HEK293 (cell line): Measurements from ENCODE around the gene ITPRIPL1.
A peak's percentile ranks its signal among the peaks of the same experiment; 100 is the strongest.

Experiments used
- CTCF ChIA-PET: fragments of 350-600 bp; formaldehyde crosslinking; extraction: SDS; loops from one replicate; lab custom pipeline; 2021; ENCODE audit warnings: antibody characterized with exemption; lab: Yijun Ruan, JAX
- POLR2A ChIA-PET: fragments of 300-600 bp; formaldehyde crosslinking; extraction: SDS; loops from one replicate; lab custom pipeline; 2020; ENCODE audit warnings: antibody characterized with exemption, inconsistent platforms; lab: Yijun Ruan, JAX
- H3K27ac ChIP-seq: fragments of 200-500 bp; sonication (Bioruptor generic); 2 replicates; pipeline ENCODE4 v1.5.1; 2014; ENCODE audit warnings: low read depth, low read length, control low read depth, inconsistent platforms; ENCODE audit errors: extremely low read depth
- H3K36me3 ChIP-seq, 2 experiments: fragments of 200-500 bp in 1 of 2; sonication (Bioruptor generic) in 1 of 2; 1 replicate in 1 of 2; 2 replicates in 1 of 2; pipeline ENCODE4 v1.5.1; 2014 to 2017; ENCODE audit warnings: inconsistent platforms in 2 of 2, low read length in 2 of 2; ENCODE audit not compliant: control insufficient read depth in 2 of 2, insufficient read depth in 1 of 2
- H3K4me1 ChIP-seq: fragments of 200-500 bp; sonication (Bioruptor generic); 2 replicates; pipeline ENCODE4 v1.5.1; 2014; ENCODE audit warnings: mild to moderate bottlenecking, low read length, inconsistent platforms; ENCODE audit not compliant: control insufficient read depth, insufficient read depth
- H3K4me3 ChIP-seq: 2 replicates; pipeline ENCODE4 v1.5.1; 2011; ENCODE audit warnings: low read depth, mild to moderate bottlenecking, control low read depth, low read length, moderate library complexity
- H3K9me3 ChIP-seq: fragments of 200-500 bp; sonication (Bioruptor generic); 2 replicates; pipeline ENCODE4 v1.5.1; 2014; ENCODE audit warnings: low read depth, low read length, inconsistent platforms; ENCODE audit not compliant: control insufficient read depth, insufficient read depth
- BCL6B ChIP-seq: fragments of 450-650 bp; formaldehyde crosslinking; IDR thresholded peaks from 2 replicates; pipeline ENCODE4 v1.5.1; 2017; ENCODE audit warnings: missing biosample characterization, missing genetic modification characterization
- CTCF ChIP-seq: fragments of 450-650 bp; formaldehyde crosslinking; IDR thresholded peaks from 2 replicates; pipeline ENCODE4 v1.5.1; 2016; ENCODE audit warnings: missing biosample characterization, missing genetic modification characterization
- KLF9 ChIP-seq: fragments of 450-650 bp; formaldehyde crosslinking; IDR thresholded peaks from 2 replicates; pipeline ENCODE4 v1.5.1; 2016; ENCODE audit warnings: missing biosample characterization, missing genetic modification characterization, low read depth
- ZBTB48 ChIP-seq: fragments of 450-650 bp; formaldehyde crosslinking; IDR thresholded peaks from 2 replicates; pipeline ENCODE4 v1.5.1; 2016; ENCODE audit warnings: missing biosample characterization, missing genetic modification characterization
- ZBTB7A ChIP-seq: fragments of 450-650 bp; formaldehyde crosslinking; IDR thresholded peaks from 2 replicates; pipeline ENCODE4 v1.5.1; 2016; ENCODE audit warnings: low read depth, missing biosample characterization, missing genetic modification characterization
- ZNF10 ChIP-seq: fragments of 450-650 bp; formaldehyde crosslinking; IDR thresholded peaks from 2 replicates; pipeline ENCODE4 v1.5.1; 2017; ENCODE audit warnings: missing biosample characterization, missing genetic modification characterization
- ZNF121 ChIP-seq: fragments of 450-650 bp; formaldehyde crosslinking; IDR thresholded peaks from 2 replicates; pipeline ENCODE4 v1.5.1; 2016; ENCODE audit warnings: missing biosample characterization, missing genetic modification characterization
- ZNF148 ChIP-seq: fragments of 450-650 bp; formaldehyde crosslinking; IDR thresholded peaks from 2 replicates; pipeline ENCODE4 v1.5.0; 2017; ENCODE audit warnings: missing biosample characterization, missing genetic modification characterization, borderline replicate concordance
- ZNF26 ChIP-seq: fragments of 450-650 bp; formaldehyde crosslinking; IDR thresholded peaks from 2 replicates; pipeline ENCODE4 v1.5.1; 2016; ENCODE audit warnings: missing biosample characterization, missing genetic modification characterization
- ZNF266 ChIP-seq: fragments of 450-650 bp; formaldehyde crosslinking; IDR thresholded peaks from 2 replicates; pipeline ENCODE4 v1.5.1; 2016; ENCODE audit warnings: missing biosample characterization, missing genetic modification characterization, low read depth
- ZNF580 ChIP-seq: fragments of 450-650 bp; formaldehyde crosslinking; IDR thresholded peaks from 2 replicates; pipeline ENCODE4 v1.5.1; 2016; ENCODE audit warnings: missing biosample characterization, missing genetic modification characterization
- ZNF658 ChIP-seq: fragments of 450-650 bp; formaldehyde crosslinking; IDR thresholded peaks from 2 replicates; pipeline ENCODE4; 2016; ENCODE audit warnings: missing biosample characterization, missing genetic modification characterization
- ZNF677 ChIP-seq: fragments of 450-650 bp; IDR thresholded peaks from 2 replicates; pipeline ENCODE4 v1.5.0; 2018; ENCODE audit warnings: missing biosample characterization, mild to moderate bottlenecking, missing genetic modification characterization, moderate library complexity
- TF ChIP-seq, protein P1 (sequence below): fragments of 450-650 bp; formaldehyde crosslinking; IDR thresholded peaks from 2 replicates; pipeline ENCODE4 v1.5.1; 2017; ENCODE audit warnings: missing biosample characterization, missing genetic modification characterization
- TF ChIP-seq, protein P2 (sequence below): sonication (generic); formaldehyde crosslinking; IDR thresholded peaks from 2 replicates; pipeline ENCODE4 v1.8.1; 2022; ENCODE audit warnings: mild to moderate bottlenecking, moderate library complexity, missing genetic modification reagents
- TF ChIP-seq, protein P3 (sequence below): fragments of 450-650 bp; formaldehyde crosslinking; IDR thresholded peaks from 2 replicates; pipeline ENCODE4 v1.5.1; 2016; ENCODE audit warnings: missing biosample characterization, missing genetic modification characterization

Gene ITPRIPL1

GRCh38 chr2:96325884-96326255 lies 753 bp downstream of the ITPRIPL1 start:
- ChIA-PET POLR2A (no interaction called here), CTCF (no interaction called here)
- Histone ChIP-seq H3K36me3 (peaks cover 0 to 21% of the 10 kb centered on the region in 2 experiments; a peak in 1 of 3 replicates), H3K4me3 (peak overlapping the region; percentile 36), H3K9me3 (no peaks in the 10 kb centered on the region), H3K4me1 (0 out of 2 replicates have a peak, but pooled peaks cover 4% of the 10 kb centered on the region), H3K27ac (no peak overlapping the region)
- TF ChIP-seq ZNF677 (tag by site-specific recombination): no peak
- TF ChIP-seq BCL6B (tag by site-specific recombination): no peak
- TF ChIP-seq, protein P1, sequence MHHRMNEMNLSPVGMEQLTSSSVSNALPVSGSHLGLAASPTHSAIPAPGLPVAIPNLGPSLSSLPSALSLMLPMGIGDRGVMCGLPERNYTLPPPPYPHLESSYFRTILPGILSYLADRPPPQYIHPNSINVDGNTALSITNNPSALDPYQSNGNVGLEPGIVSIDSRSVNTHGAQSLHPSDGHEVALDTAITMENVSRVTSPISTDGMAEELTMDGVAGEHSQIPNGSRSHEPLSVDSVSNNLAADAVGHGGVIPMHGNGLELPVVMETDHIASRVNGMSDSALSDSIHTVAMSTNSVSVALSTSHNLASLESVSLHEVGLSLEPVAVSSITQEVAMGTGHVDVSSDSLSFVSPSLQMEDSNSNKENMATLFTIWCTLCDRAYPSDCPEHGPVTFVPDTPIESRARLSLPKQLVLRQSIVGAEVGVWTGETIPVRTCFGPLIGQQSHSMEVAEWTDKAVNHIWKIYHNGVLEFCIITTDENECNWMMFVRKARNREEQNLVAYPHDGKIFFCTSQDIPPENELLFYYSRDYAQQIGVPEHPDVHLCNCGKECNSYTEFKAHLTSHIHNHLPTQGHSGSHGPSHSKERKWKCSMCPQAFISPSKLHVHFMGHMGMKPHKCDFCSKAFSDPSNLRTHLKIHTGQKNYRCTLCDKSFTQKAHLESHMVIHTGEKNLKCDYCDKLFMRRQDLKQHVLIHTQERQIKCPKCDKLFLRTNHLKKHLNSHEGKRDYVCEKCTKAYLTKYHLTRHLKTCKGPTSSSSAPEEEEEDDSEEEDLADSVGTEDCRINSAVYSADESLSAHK (tag by site-specific recombination): no peak
- TF ChIP-seq, protein P2, sequence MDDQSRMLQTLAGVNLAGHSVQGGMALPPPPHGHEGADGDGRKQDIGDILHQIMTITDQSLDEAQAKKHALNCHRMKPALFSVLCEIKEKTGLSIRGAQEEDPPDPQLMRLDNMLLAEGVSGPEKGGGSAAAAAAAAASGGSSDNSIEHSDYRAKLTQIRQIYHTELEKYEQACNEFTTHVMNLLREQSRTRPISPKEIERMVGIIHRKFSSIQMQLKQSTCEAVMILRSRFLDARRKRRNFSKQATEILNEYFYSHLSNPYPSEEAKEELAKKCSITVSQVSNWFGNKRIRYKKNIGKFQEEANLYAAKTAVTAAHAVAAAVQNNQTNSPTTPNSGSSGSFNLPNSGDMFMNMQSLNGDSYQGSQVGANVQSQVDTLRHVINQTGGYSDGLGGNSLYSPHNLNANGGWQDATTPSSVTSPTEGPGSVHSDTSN (CRISPR knock-in tag): no peak
- TF ChIP-seq, protein P3, sequence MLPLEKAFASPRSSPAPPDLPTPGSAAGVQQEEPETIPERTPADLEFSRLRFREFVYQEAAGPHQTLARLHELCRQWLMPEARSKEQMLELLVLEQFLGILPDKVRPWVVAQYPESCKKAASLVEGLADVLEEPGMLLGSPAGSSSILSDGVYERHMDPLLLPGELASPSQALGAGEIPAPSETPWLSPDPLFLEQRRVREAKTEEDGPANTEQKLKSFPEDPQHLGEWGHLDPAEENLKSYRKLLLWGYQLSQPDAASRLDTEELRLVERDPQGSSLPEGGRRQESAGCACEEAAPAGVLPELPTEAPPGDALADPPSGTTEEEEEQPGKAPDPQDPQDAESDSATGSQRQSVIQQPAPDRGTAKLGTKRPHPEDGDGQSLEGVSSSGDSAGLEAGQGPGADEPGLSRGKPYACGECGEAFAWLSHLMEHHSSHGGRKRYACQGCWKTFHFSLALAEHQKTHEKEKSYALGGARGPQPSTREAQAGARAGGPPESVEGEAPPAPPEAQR (tag by site-specific recombination): no peak
- TF ChIP-seq ZBTB7A (tag by site-specific recombination): no peak
- no peak for TF ChIP-seq ZNF121 (tag by site-specific recombination)

- H3K36me3 ChIP-seq: peaks cover 0 to 21% of the 10 kb centered on the region in 2 experiments; a peak in 1 of 3 replicates
- no peak overlapping the region for H3K27ac ChIP-seq
- TF ChIP-seq CTCF (tag by site-specific recombination): no peak
- no peak for TF ChIP-seq ZNF658
- TF ChIP-seq ZNF26 (tag by site-specific recombination): no peak
- no peak for TF ChIP-seq ZBTB48 (tag by site-specific recombination)
- no peak for TF ChIP-seq ZNF148 (tag by site-specific recombination)
- TF ChIP-seq KLF9 (tag by site-specific recombination): no peak
- TF ChIP-seq, protein P1 (tag by site-specific recombination): no peak
- TF ChIP-seq ZNF10: no peak
- TF ChIP-seq BCL6B (tag by site-specific recombination): no peak
- TF ChIP-seq ZNF580 (tag by site-specific recombination): no peak
- no peak for TF ChIP-seq ZNF266 (tag by site-specific recombination)
Measured at GRCh38 chr2:96326564-96326963, 1.4 kb downstream of the ITPRIPL1 start.

More at GRCh38 chr2:96326564-96326963, 1.4 kb downstream of the ITPRIPL1 start:
- 0 out of 2 replicates have a peak, but pooled peaks cover 4% of the 10 kb centered on the region for H3K4me1 ChIP-seq
- ChIA-PET POLR2A (no interaction called here), CTCF (no interaction called here)
- no peak overlapping the region for H3K4me3 ChIP-seq
- no peaks in the 10 kb centered on the region for H3K9me3 ChIP-seq
